HG03520 (cell line): ENCODE measurements around the gene TIGD2.

ENCODE experiments used
- ATAC-seq: cut with Tn5 transposase; IDR thresholded peaks from one replicate; pipeline ENCODE4 v1.9.1; 2021; ENCODE audit warnings: mild to moderate bottlenecking, moderate library complexity; ENCODE audit not compliant: unreplicated experiment

The TIGD2 gene

GRCh38 chr4:89161841-89162240 is 50.5 kb downstream of the TIGD2 start:
- no peak for ATAC-seq

GRCh38 chr4:89162496-89162895 is 51.2 kb downstream of the TIGD2 start:
- ATAC-seq: no peak

DNA sequence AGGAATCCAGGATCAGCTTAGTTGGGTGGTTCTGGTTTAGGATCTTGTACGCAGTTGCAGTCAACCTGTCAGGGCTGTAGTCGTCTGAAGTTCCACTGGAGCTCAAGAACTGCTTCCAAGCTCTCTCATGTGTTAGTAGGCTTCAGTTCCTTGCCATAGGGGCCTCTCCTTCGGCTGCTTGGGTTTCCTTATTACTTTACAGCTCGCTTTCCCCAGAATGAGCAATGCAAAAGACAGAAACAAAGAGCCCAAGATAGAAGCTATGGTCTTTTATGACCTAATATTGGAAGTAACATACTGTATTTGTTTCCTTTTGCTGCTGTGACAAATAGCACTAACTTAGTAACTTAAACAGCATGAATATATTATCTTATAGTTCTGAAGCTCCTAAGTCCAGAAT is 51.7 kb downstream of the TIGD2 start:
- ATAC-seq: no peak

- no peak for ATAC-seq
Measured at GRCh38 chr4:89164400-89164799, 53.1 kb downstream of the TIGD2 start.
